ENCODE measurements around the gene IDH1.
"Not testable (repeated sequence)": the region's sequence is repeated elsewhere in the genome, so short reads cannot be mapped to it uniquely, and the experiment has no call there.

The IDH1 gene

GRCh38 chr2:208265371-208265800, 10.5 kb upstream of the IDH1 start:
- DNase-seq: no peak
- in situ Hi-C loops (cut with MboI; ENCODE audit: low pct_unique_long_range_greater_than_20kb, low sequenced_read_pairs): no loop called here

GRCh38 chr2:208256849-208257813, 2.3 kb upstream of the IDH1 start:
- DNase-seq; in situ Hi-C loops (cut with MboI; ENCODE audit: low pct_unique_long_range_greater_than_20kb, low sequenced_read_pairs): not testable (repeated sequence)

GRCh38 chr2:208256192-208256782, 1.4 kb upstream of the IDH1 start:
- no peak for DNase-seq
- in situ Hi-C loops (cut with MboI; ENCODE audit: low pct_unique_long_range_greater_than_20kb, low sequenced_read_pairs): no loop called here

GRCh38 chr2:208255557-208256106, 761 bp upstream of the IDH1 start:
- no peak for DNase-seq
- in situ Hi-C loops (cut with MboI; ENCODE audit: low pct_unique_long_range_greater_than_20kb, low sequenced_read_pairs): no loop called here

DNA sequence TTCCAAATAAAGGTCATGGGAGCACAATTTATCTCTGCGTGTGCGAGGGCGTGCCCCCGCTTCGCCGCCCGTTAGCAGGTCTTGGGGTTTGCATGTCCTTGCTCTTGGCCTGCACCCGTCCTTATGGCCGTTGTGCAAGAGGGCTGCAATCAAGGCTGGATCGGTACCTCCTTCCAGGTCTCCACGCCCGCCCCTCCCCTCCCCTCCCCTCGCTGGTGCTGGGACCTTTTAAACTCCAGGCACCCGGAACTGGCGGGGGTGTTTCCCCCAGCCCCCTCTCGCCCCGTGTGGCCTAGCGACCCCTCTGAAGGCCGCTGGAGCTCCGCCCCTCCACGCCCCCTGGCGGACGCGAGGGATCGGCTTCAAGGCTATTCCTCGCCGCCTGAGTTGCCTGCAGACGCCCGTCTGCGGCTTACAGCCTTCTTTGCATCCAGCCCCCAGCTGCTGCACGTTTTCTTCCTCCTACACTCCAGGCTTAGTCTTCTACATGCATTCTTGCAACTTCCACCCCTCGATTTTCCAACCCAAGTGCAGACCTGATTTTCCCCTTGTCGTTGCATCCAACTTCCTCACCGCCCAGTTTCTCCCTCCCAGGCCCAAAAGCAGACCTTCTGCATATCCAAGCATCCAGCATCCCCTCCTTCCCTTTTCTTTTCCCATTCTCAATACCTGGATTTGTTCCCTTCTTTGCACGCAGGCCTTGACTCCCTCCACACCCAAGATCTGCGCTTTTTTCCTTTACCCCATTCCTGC, 577 bp downstream of the IDH1 start:
- in situ Hi-C loops (cut with MboI; ENCODE audit: low pct_unique_long_range_greater_than_20kb, low sequenced_read_pairs): no loop called here
- peak; percentile 90 for DNase-seq

DNA sequence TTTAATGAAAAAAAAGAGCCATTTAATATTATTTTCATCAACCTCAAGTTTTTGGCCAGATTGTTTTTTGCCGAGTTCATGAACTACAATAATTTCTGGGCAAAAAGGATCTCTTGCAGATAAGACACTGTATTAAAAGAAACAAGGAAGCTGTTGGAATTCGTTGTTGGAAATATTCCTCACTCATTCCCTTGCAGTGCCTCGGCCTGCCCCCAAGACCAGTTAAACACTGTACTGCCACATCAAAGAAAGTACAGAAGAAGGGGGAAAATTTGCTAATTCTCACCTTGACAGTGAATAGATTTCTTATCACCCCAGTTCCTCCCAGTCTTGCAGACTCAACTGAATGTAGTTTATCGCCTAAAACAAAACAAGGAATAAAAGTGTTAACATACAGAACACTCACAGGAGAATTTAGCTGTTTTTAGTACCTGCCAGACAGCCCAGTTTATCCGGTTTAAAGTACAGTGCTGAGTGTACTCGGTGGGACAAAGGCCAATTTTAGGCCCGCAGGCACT, 1.2 kb downstream of the IDH1 start:
- no peak for DNase-seq
- in situ Hi-C loops (cut with MboI; ENCODE audit: low pct_unique_long_range_greater_than_20kb, low sequenced_read_pairs): no loop called here

- no peak for DNase-seq
- in situ Hi-C loops (cut with MboI; ENCODE audit: low pct_unique_long_range_greater_than_20kb, low sequenced_read_pairs): no loop called here
Measured at GRCh38 chr2:208252716-208253492, 2.0 kb downstream of the IDH1 start.

DNA sequence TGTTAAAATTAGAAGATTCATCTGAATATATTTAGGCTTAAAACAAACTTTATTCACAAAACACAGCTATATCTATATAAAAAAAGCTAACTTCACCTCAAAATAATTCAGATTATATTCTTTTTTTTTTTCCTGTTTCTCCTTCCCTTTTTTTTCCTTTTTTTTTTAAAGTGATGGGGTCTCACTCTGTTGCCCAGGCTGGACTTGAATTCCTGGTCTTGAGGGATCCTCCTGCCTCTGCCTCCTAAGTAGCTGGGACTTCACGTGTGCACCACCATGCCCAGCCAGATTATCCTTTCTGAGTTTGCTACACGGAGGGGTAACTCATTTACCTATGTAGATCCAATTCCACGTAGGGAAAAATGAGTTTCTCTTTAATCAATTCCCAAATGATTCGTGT, 3.8 kb downstream of the IDH1 start:
- in situ Hi-C loops (cut with MboI; ENCODE audit: low pct_unique_long_range_greater_than_20kb, low sequenced_read_pairs): no loop called here
- no peak for DNase-seq

- DNase-seq: no peak
- in situ Hi-C loops (cut with MboI; ENCODE audit: low pct_unique_long_range_greater_than_20kb, low sequenced_read_pairs): no loop called here
Measured at GRCh38 chr2:208250388-208250787, 4.5 kb downstream of the IDH1 start.

GRCh38 chr2:208249296-208249695, 5.6 kb downstream of the IDH1 start:
- in situ Hi-C loops (cut with MboI; ENCODE audit: low pct_unique_long_range_greater_than_20kb, low sequenced_read_pairs): no loop called here
- DNase-seq: no peak

DNA sequence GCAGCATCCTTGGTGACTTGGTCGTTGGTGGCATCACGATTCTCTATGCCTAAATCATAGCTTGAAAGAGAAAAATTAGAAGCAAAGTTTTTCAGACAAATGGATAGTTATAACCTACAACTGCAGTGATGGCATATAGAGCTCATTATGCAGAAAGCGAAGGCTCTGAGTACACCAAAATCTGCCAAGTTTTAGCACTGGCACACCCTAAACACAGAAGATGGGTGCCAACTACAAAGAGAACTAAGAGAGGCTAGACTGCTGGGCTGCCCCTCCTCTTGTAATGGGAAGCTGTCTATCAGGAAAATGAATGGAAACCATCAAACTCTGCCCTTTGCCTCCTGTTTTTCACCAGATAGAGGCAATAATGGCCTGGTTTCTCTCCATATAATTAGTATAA, 6.3 kb downstream of the IDH1 start:
- in situ Hi-C loops (cut with MboI; ENCODE audit: low pct_unique_long_range_greater_than_20kb, low sequenced_read_pairs): no loop called here

DNA sequence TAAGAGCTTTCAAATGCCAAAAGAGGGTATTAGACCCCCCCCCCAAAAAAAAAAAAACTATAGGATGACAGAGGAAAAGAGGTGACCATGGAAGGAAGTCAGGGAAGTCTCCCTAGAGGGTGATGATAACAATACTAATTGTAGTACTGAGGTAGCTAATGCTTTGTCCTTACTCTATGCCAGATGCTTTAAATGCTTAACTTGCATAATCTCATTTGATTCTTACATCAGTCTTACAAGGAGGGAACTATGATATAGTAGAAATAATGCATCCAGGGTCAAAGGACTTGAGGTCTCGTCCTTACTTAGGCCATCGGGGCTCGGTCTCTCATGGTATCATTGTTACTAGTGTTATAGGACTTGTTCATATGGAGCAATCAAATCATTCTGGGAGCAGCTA, 9.1 kb downstream of the IDH1 start:
- in situ Hi-C loops (cut with MboI; ENCODE audit: low pct_unique_long_range_greater_than_20kb, low sequenced_read_pairs): no loop called here
- no peak for DNase-seq

More for the DNA sequence above, 6.3 kb downstream of the IDH1 start:
- no peak for DNase-seq

- DNase-seq: no peak
- in situ Hi-C loops (cut with MboI; ENCODE audit: low pct_unique_long_range_greater_than_20kb, low sequenced_read_pairs): no loop called here
Measured at GRCh38 chr2:208244422-208244821, 10.4 kb downstream of the IDH1 start.

DNA sequence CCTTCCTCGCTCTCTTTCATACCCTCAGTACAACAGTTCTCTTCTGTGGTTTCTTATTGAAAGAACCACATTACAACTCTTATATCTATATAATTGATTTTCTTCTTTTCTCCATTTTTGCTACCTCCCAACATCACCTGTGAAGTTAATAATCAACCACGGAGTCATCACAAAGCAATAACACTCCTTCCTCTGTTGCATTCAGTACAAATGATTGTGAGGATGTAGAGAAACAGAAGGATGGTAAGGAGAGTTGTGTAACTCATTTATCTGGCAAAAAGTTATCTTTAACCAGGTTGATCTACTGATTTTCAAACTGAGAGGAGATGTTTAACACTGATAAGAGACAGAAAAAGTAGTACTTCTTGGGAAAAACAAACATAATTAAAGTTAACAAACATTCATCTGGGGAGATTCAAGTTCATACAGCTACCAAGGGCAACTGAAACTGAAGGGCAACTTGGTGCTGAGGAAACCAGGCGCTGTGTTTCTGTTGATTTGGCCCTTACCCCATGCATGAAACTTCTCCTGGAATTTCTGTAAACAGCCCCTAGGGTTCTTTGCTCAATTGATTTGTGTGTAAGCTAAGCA, 14.2 kb downstream of the IDH1 start:
- DNase-seq: no peak
- in situ Hi-C loops (cut with MboI; ENCODE audit: low pct_unique_long_range_greater_than_20kb, low sequenced_read_pairs): no loop called here

DNA sequence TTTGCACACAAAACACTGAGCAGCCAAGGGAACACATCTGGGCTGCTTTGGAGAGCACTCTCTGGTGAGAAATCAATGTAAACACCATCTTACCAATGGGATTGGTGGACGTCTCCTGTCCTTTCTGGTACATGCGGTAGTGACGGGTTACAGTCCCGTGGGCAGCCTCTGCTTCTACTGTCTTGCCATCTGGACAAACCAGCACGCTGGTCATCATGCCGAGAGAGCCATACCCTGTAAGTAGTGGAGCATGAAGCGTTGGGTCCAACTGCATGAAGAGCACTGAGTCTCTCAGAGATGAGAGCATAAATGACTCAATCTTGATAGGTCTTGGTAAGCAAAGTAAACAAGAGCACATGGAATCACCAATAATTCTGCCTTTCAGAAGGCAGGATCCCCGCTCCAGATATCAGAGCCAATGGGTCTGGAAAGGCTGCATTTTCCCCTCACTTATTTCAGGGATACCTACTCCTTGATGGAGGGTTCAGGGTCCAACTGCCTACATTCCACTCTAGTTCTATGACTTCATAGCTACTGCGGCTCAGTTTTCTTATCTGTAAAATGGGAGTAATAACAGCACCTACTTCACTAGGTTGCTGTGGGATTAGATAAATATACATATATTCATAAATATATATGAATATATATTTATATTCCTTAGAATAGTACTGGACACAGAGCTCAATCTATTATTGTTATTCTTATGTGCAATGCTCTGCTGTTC, 14.9 kb downstream of the IDH1 start:
- DNase-seq: no peak
- in situ Hi-C loops (cut with MboI; ENCODE audit: low pct_unique_long_range_greater_than_20kb, low sequenced_read_pairs): no loop called here

DNA sequence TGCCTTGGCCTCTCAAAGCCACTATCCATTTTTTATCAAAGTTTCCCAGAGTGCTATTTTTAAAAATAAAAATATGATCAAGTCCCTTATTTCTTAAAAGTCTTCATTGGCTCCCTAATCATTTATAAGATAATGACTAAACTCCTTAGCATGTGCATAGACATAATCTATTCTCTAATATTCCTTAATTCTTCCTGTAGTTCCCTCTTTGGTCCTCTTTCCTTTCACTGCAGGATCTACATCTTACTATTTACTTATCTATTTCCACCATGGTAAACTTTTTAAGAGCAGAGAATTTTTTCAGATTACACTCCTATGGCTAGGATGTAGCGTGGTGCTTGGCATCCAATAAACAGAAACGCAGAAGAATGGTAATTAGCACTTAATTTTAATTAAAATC, 19.0 kb downstream of the IDH1 start:
- in situ Hi-C loops (cut with MboI; ENCODE audit: low pct_unique_long_range_greater_than_20kb, low sequenced_read_pairs): no loop called here
- DNase-seq: no peak

- in situ Hi-C loops (cut with MboI; ENCODE audit: low pct_unique_long_range_greater_than_20kb, low sequenced_read_pairs): no loop called here
- DNase-seq: no peak
Measured at GRCh38 chr2:208234786-208235185, 20.1 kb downstream of the IDH1 start.

- in situ Hi-C loops (cut with MboI; ENCODE audit: low pct_unique_long_range_greater_than_20kb, low sequenced_read_pairs): no loop called here
- peak; percentile 9 for DNase-seq
Measured at GRCh38 chr2:208228476-208228875, 26.4 kb downstream of the IDH1 start.

Data from KBM-7 (cell line).